Caco-2 (cell line): ENCODE results near the gene CENPT. TPM values are rescaled to one million over a fixed set of nuclear protein-coding genes. Genes with fewer than 3 reads are reported as not detected.

Experiments used
- BruUV-seq: library from RNA; stranded (reverse); fragments of 400-500 nt; replicated peaks from 2 replicates; lab custom pipeline; 2021; lab: Mats Ljungman, UMichigan
- CTCF ChIA-PET: fragments of 300-600 bp; sonication (Branson Sonifier 250); formaldehyde crosslinking; loops from one replicate; lab custom pipeline; 2022; ENCODE audit warnings: antibody characterized with exemption; lab: Charles Lee
- POLR2A ChIA-PET: fragments of 300-600 bp; sonication (Branson Sonifier 250); formaldehyde crosslinking; loops from one replicate; lab custom pipeline; 2022; ENCODE audit warnings: antibody characterized with exemption; lab: Charles Lee
- DNase-seq, 2 experiments: peaks; one replicate each; pipeline versions ENCODE4 v3.0.0 to v3.0.0-alpha.2; 2020 to 2022
- H3K27me3 ChIP-seq: replicated peaks from 2 replicates; pipeline ENCODE4 v1.6.0; 2011; ENCODE audit warnings: low read length; ENCODE audit not compliant: control insufficient read depth, insufficient read depth
- H3K36me3 ChIP-seq: 2 replicates; pipeline ENCODE4 v1.5.1; 2011; ENCODE audit warnings: low read length; ENCODE audit not compliant: control insufficient read depth, insufficient read depth
- H3K4me1 ChIP-seq: fragments of 250-450 bp; sonication (Bioruptor Pico); 2 replicates; pipeline ENCODE4 v1.5.1; 2020; ENCODE audit warnings: mild to moderate bottlenecking
- H3K4me3 ChIP-seq: 2 replicates; pipeline ENCODE4 v1.5.1; 2011; ENCODE audit warnings: low read depth, mild to moderate bottlenecking, control low read depth, low read length
- H3K9me3 ChIP-seq: fragments of 250-450 bp; sonication (Bioruptor Pico); 2 replicates; pipeline ENCODE4 v1.5.1; 2020; ENCODE audit warnings: mild to moderate bottlenecking, moderate library complexity
- H3K27ac Mint-ChIP-seq: one replicate; pipeline ENCODE4 v1.8.0; 2022; ENCODE audit warnings: mixed read lengths; ENCODE audit not compliant: unreplicated experiment
- H3K27me3 Mint-ChIP-seq: one replicate; pipeline ENCODE4 v1.8.0; 2022; ENCODE audit warnings: mixed read lengths; ENCODE audit not compliant: insufficient read depth, unreplicated experiment
- H3K36me3 Mint-ChIP-seq: one replicate; pipeline ENCODE4 v1.8.0; 2022; ENCODE audit warnings: mild to moderate bottlenecking, mixed read lengths; ENCODE audit not compliant: insufficient read depth, unreplicated experiment
- H3K4me1 Mint-ChIP-seq: one replicate; pipeline ENCODE4 v1.8.0; 2022; ENCODE audit warnings: low read depth, mixed read lengths; ENCODE audit not compliant: unreplicated experiment
- H3K4me3 Mint-ChIP-seq: one replicate; pipeline ENCODE4 v1.8.0; 2022; ENCODE audit warnings: mild to moderate bottlenecking, moderate library complexity, mixed read lengths; ENCODE audit not compliant: unreplicated experiment
- H3K9me3 Mint-ChIP-seq: one replicate; pipeline ENCODE4 v1.8.0; 2022; ENCODE audit warnings: mixed read lengths; ENCODE audit not compliant: unreplicated experiment
- CTCF ChIP-seq, 2 experiments: fragments of 200-600 bp in 1 of 2; IDR thresholded peaks; 1 replicate in 1 of 2; 2 replicates in 1 of 2; pipeline versions ENCODE4 v1.5.1 to v1.8.0; 2011 to 2022; ENCODE audit warnings: antibody characterized with exemption in 1 of 2, control low read depth in 1 of 2, inconsistent platforms in 1 of 2, low read depth in 1 of 2, low read length in 1 of 2, mild to moderate bottlenecking in 1 of 2, moderate library complexity in 1 of 2; ENCODE audit not compliant: insufficient read depth in 1 of 2, severe bottlenecking in 1 of 2, unreplicated experiment in 1 of 2
- intact Hi-C: fragments of 100-400 bp; cut with micrococcal nuclease; formaldehyde crosslinking; loops from one replicate; pipeline ENCODE4 v1.10.0; 2022; ENCODE audit not compliant: unreplicated experiment
- total RNA-seq: library from RNA; stranded (reverse); gene quantifications from 2 replicates; pipeline ENCODE4 v1.2.3, GENCODE V29; 2022

CENPT gene
- total RNA-seq, 1 experiment from 2014 or later, result 80.1 TPM

- Histone ChIP-seq H3K36me3 (no peaks in the 10 kb centered on the region), H3K4me3 (peak overlapping the region; percentile 63), H3K4me1 (peaks cover 36% of the 10 kb centered on the region), H3K27me3 (no peaks in the 10 kb centered on the region), H3K9me3 (no peaks in the 10 kb centered on the region)
- Mint-ChIP-seq H3K36me3 (peaks cover 43% of the 10 kb centered on the region), H3K9me3 (no peaks in the 10 kb centered on the region), H3K4me3 (peak overlapping the region; percentile 98), H3K27me3 (no peaks in the 10 kb centered on the region), H3K27ac (peak overlapping the region; percentile 94), H3K4me1 (peaks cover 12% of the 10 kb centered on the region)
- BruUV-seq, result no TSS peak
- intact Hi-C loops, result no loop called here
- CTCF ChIA-PET, result interaction anchor here (1.0 kb wide), 1 partner anchor 27 kb away, joined by 3 read pairs; no protein-coding TSS in a partner anchor
- DNase-seq, result no peak
- POLR2A ChIA-PET, result no interaction called here
- no peak for TF ChIP-seq CTCF (IDR thresholded peaks at IDR 0.05; ENCODE audit: insufficient read depth in 1 of 2, low read depth in 1 of 2, low read length in 1 of 2, severe bottlenecking in 1 of 2, unreplicated experiment in 1 of 2)
Measured at GRCh38 chr16:67843343-67843765, 4.1 kb downstream of the CENPT start.

- Mint-ChIP-seq H3K9me3 (no peaks in the 10 kb centered on the region), H3K4me1 (peaks cover 12% of the 10 kb centered on the region), H3K27me3 (no peaks in the 10 kb centered on the region), H3K36me3 (peaks cover 38% of the 10 kb centered on the region), H3K27ac (peak overlapping the region; percentile 94), H3K4me3 (peak overlapping the region; percentile 98)
- intact Hi-C loops, result no loop called here
- no peaks in the 10 kb centered on the region for H3K9me3 ChIP-seq
- CTCF ChIA-PET, result interaction anchor here (1.0 kb wide), 1 partner anchor 26 kb away, joined by 3 read pairs; no protein-coding TSS in a partner anchor
- DNase-seq, result peak; percentile 58 to 68
- no TSS peak for BruUV-seq
- no peaks in the 10 kb centered on the region for H3K27me3 ChIP-seq
- H3K4me1 ChIP-seq, result peaks cover 31% of the 10 kb centered on the region
- TF ChIP-seq CTCF (IDR thresholded peaks at IDR 0.05; ENCODE audit: insufficient read depth in 1 of 2, low read depth in 1 of 2, low read length in 1 of 2, severe bottlenecking in 1 of 2, unreplicated experiment in 1 of 2), result peak in 1 of 2 experiments; percentile 48
- no peaks in the 10 kb centered on the region for H3K36me3 ChIP-seq
- POLR2A ChIA-PET, result no interaction called here
- peak overlapping the region; percentile 63 for H3K4me3 ChIP-seq
Measured at GRCh38 chr16:67842509-67843342, 4.8 kb downstream of the CENPT start.

- CTCF ChIA-PET, result no interaction called here
- POLR2A ChIA-PET, result interaction anchor here (0.9 to 1.0 kb wide), 2 partner anchors 16 to 238 kb away, joined by 3 to 4 read pairs; no protein-coding TSS in a partner anchor
- peak; percentile 97 to 98 for DNase-seq
- Histone ChIP-seq H3K4me3 (peak within 1 kb of the TSS; percentile 63), H3K9me3 (no peaks in the 10 kb centered on the region), H3K4me1 (peaks cover 31% of the 10 kb centered on the region), H3K27me3 (no peaks in the 10 kb centered on the region), H3K36me3 (no peaks in the 10 kb centered on the region)
- TF ChIP-seq CTCF (IDR thresholded peaks at IDR 0.05; ENCODE audit: insufficient read depth in 1 of 2, low read depth in 1 of 2, low read length in 1 of 2, severe bottlenecking in 1 of 2, unreplicated experiment in 1 of 2), result peak; percentile 91 to 93
- no peaks in the 10 kb centered on the region for H3K9me3 Mint-ChIP-seq
- intact Hi-C loops, result no loop called here
- H3K36me3 Mint-ChIP-seq, result peaks cover 33% of the 10 kb centered on the region
- H3K4me1 Mint-ChIP-seq, result peaks cover 12% of the 10 kb centered on the region
- H3K27ac Mint-ChIP-seq, result peak within 1 kb of the TSS; percentile 94
- H3K4me3 Mint-ChIP-seq, result peak within 1 kb of the TSS; percentile 98
- no peaks in the 10 kb centered on the region for H3K27me3 Mint-ChIP-seq
- BruUV-seq, result no TSS peak
Measured at GRCh38 chr16:67841816-67842508, 5.5 kb downstream of the CENPT start, which contains the start of gene THAP11. THAP11 (plus strand) TSS chr16:67842320; CDS start chr16:67842555, 235 bp downstream.
